K562 (cell line): ENCODE data around the gene ZDHHC16. TPM values are rescaled to one million over a fixed set of nuclear protein-coding genes. Genes with fewer than 3 reads are reported as not detected.

Source experiments
- ATAC-seq: fragments of 200-7000 bp; cut with Tn5 transposase; 3 replicates; pipeline ENCODE4 v1.9.1; 2020; ENCODE audit warnings: moderate library complexity
- BruUV-seq: library from RNA; stranded (reverse); fragments of 400-500 nt; replicated peaks from 2 replicates; lab custom pipeline; 2021; lab: Mats Ljungman, UMichigan
- CTCF ChIA-PET: fragments of 300-600 bp; formaldehyde crosslinking; extraction: SDS; loops from one replicate; lab custom pipeline; 2021; ENCODE audit warnings: low intra/inter-chr PET ratio; lab: Yijun Ruan, JAX
- POLR2A ChIA-PET: fragments of 300-600, 350-650 bp; sonication (Branson Sonifier 250); formaldehyde crosslinking; extraction: SDS; loops from one replicate; lab custom pipeline; 2021; ENCODE audit warnings: antibody characterized with exemption, inconsistent platforms; lab: Yijun Ruan, JAX
- DNase-seq, 4 experiments: peaks; one replicate each; pipeline versions ENCODE4 v3.0.0 to v3.0.0-alpha.2; 2011 to 2018; ENCODE audit warnings: low spot score in 3 of 4, mixed read lengths in 3 of 4; ENCODE audit errors: extremely low read depth in 1 of 4
- FAIRE-seq: peaks from 2 replicates; lab custom pipeline; 2011; peaks lifted over from hg19 to GRCh38; lab: Jason Lieb, UNC
- H2AFZ ChIP-seq: 2 replicates; pipeline ENCODE4 v1.6.0; 2011; ENCODE audit warnings: low read depth, low read length, control low read depth, inconsistent platforms
- H3K27ac ChIP-seq: fragments of 200-600 bp; 3 replicates; pipeline ENCODE4 v1.8.0; 2011; ENCODE audit warnings: low read depth, mild to moderate bottlenecking, control low read depth, inconsistent platforms, low read length, moderate library complexity, mixed read lengths; ENCODE audit errors: extremely low read depth
- H3K27me3 ChIP-seq, 2 experiments: fragments of 300-600 bp in 1 of 2; 2 replicates in 1 of 2; 3 replicates in 1 of 2; pipeline versions ENCODE4 v1.6.0 to v1.8.0; 2011; ENCODE audit warnings: inconsistent platforms in 2 of 2, low read length in 2 of 2, mild to moderate bottlenecking in 1 of 2, mixed read lengths in 1 of 2, moderate library complexity in 1 of 2; ENCODE audit not compliant: control insufficient read depth in 2 of 2, insufficient read depth in 2 of 2
- H3K36me3 ChIP-seq: fragments of 300-600 bp; 3 replicates; pipeline ENCODE4 v1.8.0; 2011; ENCODE audit warnings: mild to moderate bottlenecking, low read length, inconsistent platforms; ENCODE audit not compliant: control insufficient read depth, insufficient read depth
- H3K4me1 ChIP-seq, 2 experiments: fragments of 200-600 bp in 1 of 2; replicated peaks in 1 of 2; 2 replicates in 1 of 2; 3 replicates in 1 of 2; pipeline versions ENCODE4 v1.5.1 to v1.8.0; 2011; ENCODE audit warnings: inconsistent platforms in 2 of 2, low read length in 2 of 2, mild to moderate bottlenecking in 1 of 2, mixed read lengths in 1 of 2, moderate library complexity in 1 of 2; ENCODE audit not compliant: control insufficient read depth in 2 of 2, insufficient read depth in 2 of 2
- H3K4me2 ChIP-seq: 2 replicates; pipeline ENCODE4 v1.6.1; 2011; ENCODE audit warnings: low read length, control low read depth, inconsistent platforms, mixed read lengths; ENCODE audit not compliant: insufficient read depth
- H3K4me3 ChIP-seq: fragments of 200-600 bp; sonication (generic), shearing (Covaris generic); 2 replicates; pipeline ENCODE4 v1.5.1; 2016; ENCODE audit warnings: control low read depth, inconsistent platforms
- H3K79me2 ChIP-seq: fragments of 200-600 bp; 3 replicates; pipeline ENCODE4 v1.8.0; 2011; ENCODE audit warnings: low read length, inconsistent platforms; ENCODE audit not compliant: control insufficient read depth, insufficient read depth
- H3K9ac ChIP-seq, 2 experiments: 2 replicates each; pipeline versions ENCODE4 v1.6.0 to v1.6.1; 2011; ENCODE audit warnings: low read depth in 2 of 2, low read length in 2 of 2, control low read depth in 1 of 2, inconsistent platforms in 1 of 2, mild to moderate bottlenecking in 1 of 2, mixed read lengths in 1 of 2; ENCODE audit not compliant: insufficient read depth in 1 of 2
- H3K9me1 ChIP-seq: one replicate; pipeline ENCODE4 v1.6.0; 2011; ENCODE audit warnings: inconsistent platforms, mild to moderate bottlenecking, low read length, moderate library complexity; ENCODE audit not compliant: control insufficient read depth, insufficient read depth
- H3K9me3 ChIP-seq: replicated peaks from 2 replicates; pipeline ENCODE4 v1.5.1; 2011; ENCODE audit warnings: low read depth, low read length, inconsistent platforms; ENCODE audit not compliant: control insufficient read depth, insufficient read depth
- H4K20me1 ChIP-seq: replicated peaks from 2 replicates; pipeline ENCODE4 v1.6.1; 2011; ENCODE audit warnings: low read length, inconsistent platforms, mixed read lengths; ENCODE audit not compliant: control insufficient read depth, insufficient read depth
- ATF1 ChIP-seq, 2 experiments: fragments of 450-650 bp in 1 of 2; IDR thresholded peaks; 2 replicates each; pipeline ENCODE4 v1.6.1; 2016; ENCODE audit warnings: missing compliant biosample characterization in 1 of 2, missing genetic modification characterization in 1 of 2
- CEBPB ChIP-seq: fragments of 450-650 bp; IDR thresholded peaks from 2 replicates; pipeline ENCODE4 v1.6.1; 2016; ENCODE audit warnings: missing genetic modification characterization, missing compliant biosample characterization
- CREBBP ChIP-seq: IDR thresholded peaks from one replicate; pipeline ENCODE4 v1.6.1; 2012; ENCODE audit warnings: low read depth, mild to moderate bottlenecking, control low read depth, inconsistent platforms, low read length
- CSDE1 ChIP-seq, 2 experiments: fragments of 450-650 bp; IDR thresholded peaks; 2 replicates each; pipeline ENCODE4 v1.6.1; 2016; ENCODE audit warnings: mild to moderate bottlenecking in 1 of 2
- DMBX1 ChIP-seq: fragments of 250-450 bp; sonication (Bioruptor Pico); IDR thresholded peaks from 2 replicates; pipeline ENCODE4 v1.8.0; 2022; ENCODE audit warnings: inconsistent platforms, mild to moderate bottlenecking, moderate library complexity, borderline replicate concordance
- EWSR1 ChIP-seq: fragments of 450-650 bp; IDR thresholded peaks from 2 replicates; pipeline ENCODE4 v1.6.1; 2018; ENCODE audit warnings: borderline replicate concordance, mild to moderate bottlenecking, low read depth, moderate library complexity; ENCODE audit not compliant: partially characterized antibody
- HMG20A ChIP-seq: fragments of 450-650 bp; formaldehyde crosslinking; conservative IDR thresholded peaks from 2 replicates; pipeline ENCODE4 v1.4.0; 2020; ENCODE audit warnings: mild to moderate bottlenecking, mixed read lengths
- NRF1 ChIP-seq, 2 experiments: fragments of 450-650 bp; IDR thresholded peaks in 1 of 2; conservative IDR thresholded peaks in 1 of 2; 2 replicates each; pipeline ENCODE4 v1.6.1; 2014; ENCODE audit warnings: mild to moderate bottlenecking in 2 of 2
- PHB ChIP-seq: fragments of 250-450 bp; sonication (Bioruptor Pico); IDR thresholded peaks from 2 replicates; pipeline ENCODE4 v1.5.0; 2021
- SIN3A ChIP-seq, 2 experiments: fragments of 150-350 bp in 1 of 2; IDR thresholded peaks; 2 replicates each; pipeline ENCODE4 v1.6.1; 2011 to 2016; ENCODE audit warnings: borderline replicate concordance in 2 of 2, low read depth in 2 of 2, low read length in 2 of 2, mild to moderate bottlenecking in 2 of 2, moderate library complexity in 2 of 2; ENCODE audit not compliant: control insufficient read depth in 1 of 2
- XRCC3 ChIP-seq: fragments of 450-650 bp; IDR thresholded peaks from 2 replicates; pipeline ENCODE4 v1.6.1; 2017; ENCODE audit warnings: mild to moderate bottlenecking, moderate library complexity
- ZBTB7A ChIP-seq: IDR thresholded peaks from 2 replicates; pipeline ENCODE4 v1.6.1; 2011; ENCODE audit warnings: low read depth, mild to moderate bottlenecking, low read length, moderate library complexity, borderline replicate concordance; ENCODE audit not compliant: control insufficient read depth
- WGBS: fragments of 100-300 bp; shearing (Covaris generic); methylation state at CpG from one replicate; pipeline ENCODE4 v1.1.6; 2016; ENCODE audit warnings: low coverage, mixed read lengths; ENCODE audit not compliant: insufficient coverage; ENCODE audit errors: missing lambda C conversion rate; 5-methylcytosine and 5-hydroxymethylcytosine counted together
- in situ Hi-C: fragments of 300-500 bp; cut with MboI; formaldehyde crosslinking; loops from 4 replicates; pipeline ENCODE4 v1.15.0; 2018; ENCODE audit warnings: inconsistent platforms, mixed read lengths
- intact Hi-C: fragments of 100-400 bp; cut with micrococcal nuclease; formaldehyde crosslinking; loops from 2 replicates; pipeline ENCODE4 v1.14.2; 2022
- polyA plus RNA-seq, 8 experiments: library from polyadenylated mRNA; depleted of rRNA in 4 of 8; stranded (reverse) in 5 of 8; unstranded in 3 of 8; fragments of >200 nt; fragmentation: Nextera tagmentation in 2 of 8; fragmentation: Illumina TruSeq in 1 of 8; extraction: Ambion mirVana in 2 of 8; extraction: Trizol in 1 of 8; gene quantifications; 2 replicates each; pipeline versions ENCODE4 v1.2.1 to v1.2.3, GENCODE V29; 2011 to 2014; ENCODE audit warnings: inconsistent platforms in 1 of 8, missing spikeins in 1 of 8
- total RNA-seq, 7 experiments: library from RNA; depleted of rRNA in 6 of 7; stranded (reverse); fragments of >200 nt in 6 of 7; fragmentation: Illumina TruSeq in 2 of 7; extraction: Trizol in 2 of 7; gene quantifications; 2 replicates each; pipeline versions ENCODE4 v1.2.1 to v1.2.3, GENCODE V29; 2011 to 2021; ENCODE audit warnings: low replicate concordance in 1 of 7

ZDHHC16 gene
- total and polyA plus RNA-seq, 9 of the 15 experiments (the other 6 are each of a cell fraction or from before 2014, with no cell fraction given), result 12.5 to 33.8 (median 21.3) TPM

DNA sequence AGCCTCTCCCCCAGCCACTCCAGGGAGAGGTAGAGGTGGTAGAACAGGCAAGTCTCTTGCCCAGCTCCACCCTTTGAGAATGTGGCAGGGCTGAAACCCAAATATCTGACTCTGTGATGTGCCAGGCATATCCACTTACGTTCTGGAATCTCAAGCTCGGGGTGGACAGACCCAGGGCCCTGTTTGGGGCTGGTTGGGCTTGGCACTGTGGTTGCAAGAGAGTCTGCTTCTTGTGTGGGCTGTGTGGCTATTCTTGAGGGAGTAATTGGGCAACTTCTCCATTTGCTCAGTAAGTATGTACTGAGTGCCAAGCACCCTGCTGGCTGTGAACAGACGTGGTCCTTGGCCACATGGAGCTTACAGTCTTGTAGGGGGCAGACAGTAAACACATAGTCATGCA lies 57.4 kb downstream of the ZDHHC16 start:
- Histone ChIP-seq H3K9me1 (no peaks in the 10 kb centered on the region), H3K9ac (no peak overlapping the region), H3K36me3 (no peaks in the 10 kb centered on the region), H3K79me2 (no peaks in the 10 kb centered on the region), H3K4me3 (no peak overlapping the region), H3K27me3 (peaks cover 6 to 26% of the 10 kb centered on the region in 2 experiments; a peak in 3 of 5 replicates), H2AFZ (no peak overlapping the region), H4K20me1 (peaks cover 6% of the 10 kb centered on the region; the same call in 1 of the 2 replicates), H3K4me1 (peaks cover 0 to 13% of the 10 kb centered on the region in 2 experiments; a peak in 3 of 5 replicates), H3K27ac (no peak overlapping the region), H3K4me2 (no peak overlapping the region), H3K9me3 (no peaks in the 10 kb centered on the region)
- 4% methylated on average over 3 of the region's 3 CpGs for WGBS
- no TSS peak for BruUV-seq
- FAIRE-seq (no peak), ATAC-seq (no peak), DNase-seq (no peak)
- in situ Hi-C loops (no loop called here), intact Hi-C loops (no loop called here)
- POLR2A ChIA-PET, result no interaction called here
- TF ChIP-seq EWSR1 (no peak), ATF1 (CRISPR knock-in tag; IDR thresholded peaks at IDR 0.05) (no peak), ATF1 (tag; IDR thresholded peaks at IDR 0.05) (no peak), NRF1 (conservative IDR thresholded peaks at IDR 0.05 in 1 of 2, IDR thresholded peaks at IDR 0.05 in 1 of 2) (no peak), CSDE1 (IDR thresholded peaks at IDR 0.05) (no peak), PHB (CRISPR knock-in tag) (no peak), SIN3A (IDR thresholded peaks at IDR 0.05; ENCODE audit: borderline replicate concordance in 2 of 2, control insufficient read depth in 1 of 2, low read depth in 2 of 2, low read length in 2 of 2) (no peak), CEBPB (tag) (no peak), HMG20A (CRISPR knock-in tag) (no peak), CREBBP (no peak), DMBX1 (CRISPR knock-in tag) (no peak), XRCC3 (no peak), ZBTB7A (no peak)
- CTCF ChIA-PET, result no interaction called here
